ENCODE measurements around the gene KCNC4. TPM values are rescaled to one million over a fixed set of nuclear protein-coding genes. Genes with fewer than 3 reads are reported as not detected.

KCNC4 gene
- total RNA-seq, 6 donors from 2014 or later, result 2.5 to 11.9 (median 4.4) TPM

GRCh38 chr1:110235834-110236682 lies 25.9 kb downstream of the KCNC4 start:
- Histone ChIP-seq H3K4me1 (peaks cover 5 to 14% (median 8%) of the 10 kb centered on the region in 4 donors), H3K4me3 (no peak overlapping the region), H3K27ac (peak overlapping the region in 1 of 4 donors; percentile 1), H3K36me3 (peaks cover 0 to 11% (median 0%) of the 10 kb centered on the region in 4 donors), H3K9me3 (no peaks in the 10 kb centered on the region), H3K27me3 (no peaks in the 10 kb centered on the region)
- ATAC-seq (ENCODE audit: low FRiP score in 2 of 2) (no peak), DNase-seq (no peak)
- TF ChIP-seq EP300 (IDR thresholded peaks at IDR 0.05) (no peak), POLR2A (IDR thresholded peaks at IDR 0.05) (no peak), POLR2AphosphoS5 (IDR thresholded peaks at IDR 0.05) (no peak), CTCF (IDR thresholded peaks at IDR 0.05) (no peak)
- WGBS, 2 donors, result 67 to 69% methylated on average over 11 of the region's 11 CpGs

- ATAC-seq (ENCODE audit: low FRiP score in 2 of 2), result no peak
- no peaks in the 10 kb centered on the region for H3K27me3 ChIP-seq
- peaks cover 0 to 2% (median 0%) of the 10 kb centered on the region in 4 donors for H3K36me3 ChIP-seq
- 76 to 85% methylated on average over 13 of the region's 13 CpGs for WGBS, 2 donors
- H3K4me3 ChIP-seq, result no peak overlapping the region
- H3K4me1 ChIP-seq, result peaks cover 5 to 14% (median 8%) of the 10 kb centered on the region in 4 donors
- H3K9me3 ChIP-seq, result no peaks in the 10 kb centered on the region
- TF ChIP-seq POLR2AphosphoS5 (IDR thresholded peaks at IDR 0.05) (no peak), POLR2A (IDR thresholded peaks at IDR 0.05) (no peak), EP300 (IDR thresholded peaks at IDR 0.05) (no peak), CTCF (IDR thresholded peaks at IDR 0.05) (no peak)
- DNase-seq, result no peak
- no peak overlapping the region for H3K27ac ChIP-seq
Measured at GRCh38 chr1:110237386-110238152, 27.5 kb downstream of the KCNC4 start.

GRCh38 chr1:110239441-110240430 lies 29.6 kb downstream of the KCNC4 start:
- no peak for TF ChIP-seq POLR2AphosphoS5 (IDR thresholded peaks at IDR 0.05)
- no peak for TF ChIP-seq POLR2A (IDR thresholded peaks at IDR 0.05)
- no peak for TF ChIP-seq CTCF (IDR thresholded peaks at IDR 0.05)
- TF ChIP-seq EP300 (IDR thresholded peaks at IDR 0.05), result no peak
- Histone ChIP-seq H3K4me3 (no peak overlapping the region), H3K27ac (peak overlapping the region in 3 of 4 donors; percentile 23 to 48 (median 28)), H3K9me3 (no peaks in the 10 kb centered on the region), H3K4me1 (peaks cover 5 to 14% (median 10%) of the 10 kb centered on the region in 4 donors), H3K36me3 (no peaks in the 10 kb centered on the region), H3K27me3 (no peaks in the 10 kb centered on the region)
- DNase-seq, result no peak
- WGBS, 2 donors, result 64 to 69% methylated on average over 11 of the region's 11 CpGs
- ATAC-seq (ENCODE audit: low FRiP score in 2 of 2), result no peak

GRCh38 chr1:110240476-110241210 lies 30.5 kb downstream of the KCNC4 start:
- Histone ChIP-seq H3K36me3 (no peaks in the 10 kb centered on the region), H3K27ac (peak overlapping the region in 3 of 4 donors; percentile 23 to 48 (median 28)), H3K4me1 (peaks cover 5 to 9% (median 8%) of the 10 kb centered on the region in 4 donors), H3K27me3 (no peaks in the 10 kb centered on the region), H3K9me3 (no peaks in the 10 kb centered on the region), H3K4me3 (no peak overlapping the region)
- TF ChIP-seq EP300 (IDR thresholded peaks at IDR 0.05), result no peak
- TF ChIP-seq CTCF (IDR thresholded peaks at IDR 0.05), result no peak
- no peak for TF ChIP-seq POLR2A (IDR thresholded peaks at IDR 0.05)
- no peak for TF ChIP-seq POLR2AphosphoS5 (IDR thresholded peaks at IDR 0.05)
- DNase-seq (peak in 1 of 2 donors; percentile 55), ATAC-seq (ENCODE audit: low FRiP score in 2 of 2) (peak in 1 of 2 donors; percentile 3)
- WGBS, 2 donors, result 75 to 83% methylated on average over 7 to 13 of the region's 13 CpGs
